Epithelial cell of prostate (primary cell): ENCODE measurements around the gene DCDC1.

ENCODE experiments used
- DNase-seq: peaks from one replicate; pipeline ENCODE4 v3.0.0-alpha.2; 2011; ENCODE audit warnings: low read depth, low spot score
- H3K27ac ChIP-seq: fragments of 450-650 bp; 2 replicates; pipeline ENCODE4 v1.5.1; 2017; ENCODE audit warnings: mild to moderate bottlenecking

The DCDC1 gene

GRCh38 chr11:30873924-30874610, 495.5 kb downstream of the DCDC1 start:
- H3K27ac ChIP-seq, result no peak overlapping the region
- no peak for DNase-seq

DNA sequence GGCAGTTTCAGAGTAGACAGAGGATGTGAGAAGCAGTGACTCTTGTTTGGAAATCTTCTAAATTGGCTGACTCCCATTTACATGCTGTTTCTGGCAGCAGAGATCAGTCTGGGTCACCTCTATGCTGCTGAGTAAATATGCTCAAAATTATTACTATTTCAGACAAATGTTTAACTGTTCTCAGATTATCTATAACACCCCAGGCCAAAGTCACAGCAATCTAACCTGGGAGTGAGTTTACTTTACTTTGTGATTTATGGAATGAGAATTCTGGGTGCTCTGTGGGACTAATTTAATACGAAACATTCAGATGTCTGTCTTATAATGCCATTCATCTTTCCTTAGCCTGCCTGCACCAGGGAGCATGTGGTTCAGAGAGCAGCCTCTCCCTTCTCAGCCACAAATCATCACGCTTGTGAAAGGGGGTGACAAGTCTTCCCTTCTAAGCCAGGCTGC, 500.9 kb downstream of the DCDC1 start:
- H3K27ac ChIP-seq, result no peak overlapping the region
- no peak for DNase-seq

DNA sequence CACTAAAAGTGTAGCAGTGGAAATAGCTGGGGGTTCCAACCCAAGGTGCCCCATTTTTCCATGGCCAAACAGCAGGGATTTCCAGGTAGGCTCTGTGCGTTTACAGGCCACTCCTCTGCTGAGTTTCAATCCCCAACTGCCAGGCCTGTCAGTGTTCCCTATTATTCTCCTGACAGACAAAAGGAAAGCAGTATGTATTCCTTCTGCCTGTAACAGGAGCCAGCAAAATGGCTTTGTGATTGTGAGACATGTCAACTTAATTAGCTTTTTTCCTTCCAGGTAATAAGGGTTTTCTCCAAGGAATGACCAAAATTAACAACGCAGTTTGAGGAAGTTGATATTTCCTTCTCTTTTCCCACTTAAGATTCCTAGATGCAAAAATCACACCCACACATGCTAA, 506.3 kb downstream of the DCDC1 start:
- no peak overlapping the region for H3K27ac ChIP-seq

GRCh38 chr11:30861531-30861930, 508.0 kb downstream of the DCDC1 start:
- no peak overlapping the region for H3K27ac ChIP-seq
- no peak for DNase-seq

More for the DNA sequence above, 506.3 kb downstream of the DCDC1 start:
- DNase-seq, result no peak

GRCh38 chr11:30861064-30861463, 508.5 kb downstream of the DCDC1 start:
- no peak for DNase-seq
- no peak overlapping the region for H3K27ac ChIP-seq

DNA sequence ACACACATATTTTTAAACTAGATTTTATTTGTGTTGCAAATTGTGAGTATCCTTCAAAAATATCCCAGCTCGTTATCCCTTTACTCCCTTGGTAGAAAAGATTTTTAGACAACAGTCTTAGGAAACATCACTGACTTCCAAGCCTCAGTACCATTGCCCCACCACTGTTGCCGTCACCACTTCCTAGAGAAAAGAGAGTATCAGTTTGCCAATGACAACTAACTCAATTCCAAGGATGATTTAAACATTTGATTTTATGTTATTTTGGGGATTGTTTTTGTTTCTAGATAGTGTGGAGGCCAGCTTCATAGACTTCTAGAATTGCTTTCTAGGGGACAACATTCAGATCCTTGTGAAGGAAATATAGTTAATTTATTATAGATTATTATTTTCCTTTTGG, 509.4 kb downstream of the DCDC1 start:
- no peak for DNase-seq
- no peak overlapping the region for H3K27ac ChIP-seq

GRCh38 chr11:30859669-30860068, 509.9 kb downstream of the DCDC1 start:
- H3K27ac ChIP-seq, result no peak overlapping the region
- no peak for DNase-seq

- DNase-seq, result no peak
- H3K27ac ChIP-seq, result no peak overlapping the region
These were observed 514.0 kb downstream of the DCDC1 start for GRCh38 chr11:30855383-30856006.

GRCh38 chr11:30853439-30853838, 516.1 kb downstream of the DCDC1 start:
- DNase-seq, result no peak
- no peak overlapping the region for H3K27ac ChIP-seq

DNA sequence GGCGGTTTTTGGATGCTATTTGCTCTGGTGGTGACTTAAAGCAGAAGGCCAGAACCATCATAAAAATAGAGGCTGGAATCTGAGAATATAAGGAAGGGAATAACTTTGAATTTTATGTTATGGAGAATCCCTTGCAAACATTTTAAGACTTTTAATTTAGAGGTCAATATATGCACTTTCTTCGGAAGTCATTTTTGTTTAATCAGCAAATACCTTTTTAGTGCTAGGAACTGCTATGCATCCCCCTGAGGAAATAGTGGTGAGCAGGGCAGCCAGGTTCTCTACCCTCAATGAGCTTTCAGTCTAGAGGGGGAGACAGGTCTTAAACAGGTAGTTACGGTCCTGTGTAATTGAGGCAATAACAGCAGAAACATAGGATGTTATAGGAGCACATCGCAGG, 516.9 kb downstream of the DCDC1 start:
- H3K27ac ChIP-seq, result no peak overlapping the region

DNA sequence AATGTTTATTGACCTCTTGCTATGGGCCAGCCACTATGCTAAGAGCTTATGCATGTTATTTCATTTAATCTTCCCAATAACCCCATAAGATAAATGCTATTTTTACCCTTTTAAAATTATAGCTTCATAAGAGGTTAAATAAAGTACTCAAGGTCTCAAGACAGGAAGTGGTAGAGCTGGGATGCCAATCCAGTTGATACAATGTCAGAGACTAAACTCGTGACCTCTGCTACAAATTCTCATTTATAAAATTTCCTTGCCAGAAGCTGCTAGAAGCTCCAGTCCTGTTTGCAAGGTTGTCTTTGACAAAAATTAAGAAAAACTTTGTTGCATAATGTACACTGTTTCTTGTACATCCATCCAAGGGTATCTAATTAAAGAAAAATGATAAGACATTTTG, 517.4 kb downstream of the DCDC1 start:
- no peak for DNase-seq
- no peak overlapping the region for H3K27ac ChIP-seq

More for the DNA sequence above, 516.9 kb downstream of the DCDC1 start:
- no peak for DNase-seq

GRCh38 chr11:30837252-30837651, 532.3 kb downstream of the DCDC1 start:
- no peak for DNase-seq
- H3K27ac ChIP-seq, result no peak overlapping the region

- no peak overlapping the region for H3K27ac ChIP-seq
- DNase-seq, result no peak
These were observed 536.7 kb downstream of the DCDC1 start for GRCh38 chr11:30832831-30833230.

GRCh38 chr11:30830681-30831080, 538.9 kb downstream of the DCDC1 start:
- H3K27ac ChIP-seq, result no peak overlapping the region
- DNase-seq, result no peak

GRCh38 chr11:30826911-30827310, 542.6 kb downstream of the DCDC1 start:
- no peak overlapping the region for H3K27ac ChIP-seq
- no peak for DNase-seq

- H3K27ac ChIP-seq, result no peak overlapping the region
- DNase-seq, result no peak
These were observed 543.8 kb downstream of the DCDC1 start for GRCh38 chr11:30825723-30826122.

DNA sequence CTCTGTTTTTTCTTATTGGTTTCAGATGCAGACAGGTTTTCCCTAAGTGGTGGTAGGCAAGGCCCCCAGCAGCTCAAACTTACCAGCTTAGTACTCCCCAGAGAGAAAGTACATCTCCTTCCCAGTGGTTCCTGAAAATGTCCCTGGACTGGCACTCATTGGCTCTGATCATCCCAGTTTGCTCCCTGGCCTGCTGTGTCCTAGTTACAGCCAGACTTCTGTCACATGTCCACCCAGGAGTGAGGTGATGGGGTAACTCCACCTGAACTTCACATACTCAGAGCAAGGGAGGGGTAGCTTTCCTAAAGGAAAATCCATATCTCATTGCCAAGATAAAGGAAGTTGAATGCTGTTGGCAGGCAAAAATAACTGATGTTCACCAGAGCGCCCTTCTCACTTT, 546.4 kb downstream of the DCDC1 start:
- H3K27ac ChIP-seq, result no peak overlapping the region
- no peak for DNase-seq

- no peak overlapping the region for H3K27ac ChIP-seq
- DNase-seq, result no peak
These were observed 548.0 kb downstream of the DCDC1 start for GRCh38 chr11:30821438-30821965.

- H3K27ac ChIP-seq, result no peak overlapping the region
- no peak for DNase-seq
These were observed 550.8 kb downstream of the DCDC1 start for GRCh38 chr11:30818721-30819120.

GRCh38 chr11:30816959-30817880, 552.3 kb downstream of the DCDC1 start:
- H3K27ac ChIP-seq, result no peak overlapping the region
- no peak for DNase-seq

DNA sequence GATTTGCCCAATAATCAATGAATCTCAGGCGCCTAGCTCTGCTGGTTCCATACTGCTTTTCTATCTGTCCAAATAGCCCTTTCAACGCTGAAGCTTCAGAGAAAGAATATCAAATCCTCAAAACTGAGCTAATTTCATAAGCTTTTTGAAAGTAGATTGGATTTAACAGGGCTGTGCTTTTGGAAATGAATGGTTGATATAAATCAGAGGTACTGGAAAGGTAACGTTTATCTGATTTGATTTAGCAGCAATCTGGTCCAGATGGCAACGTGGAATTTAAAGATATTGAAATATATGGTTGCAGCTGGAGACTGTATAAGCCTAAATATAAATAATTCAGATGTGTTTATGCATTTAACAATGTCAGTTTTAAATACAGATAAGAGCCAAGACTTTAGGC, 553.9 kb downstream of the DCDC1 start:
- DNase-seq, result no peak

More for the DNA sequence above, 553.9 kb downstream of the DCDC1 start:
- no peak overlapping the region for H3K27ac ChIP-seq
